Stimulated activated CD4-positive, alpha-beta T cell treated with anti-CD3 and anti-CD28 coated beads, Interleukin-4, amount 100 ng/mL, for 48 hours (primary cell): ENCODE measurements around the gene TMC4.
A peak's percentile ranks its signal among the peaks of the same experiment; 100 is the strongest.
"Not testable (repeated sequence)": the region's sequence is repeated elsewhere in the genome, so short reads cannot be mapped to it uniquely, and the experiment has no call there.

Experiments
- DNase-seq, 2 donors: peaks; one replicate each; pipeline ENCODE4 v3.0.0-alpha.2; 2020; ENCODE audit warnings: low read depth in 2 of 2

The TMC4 gene

GRCh38 chr19:54179262-54179852 lies 6.4 kb upstream of the TMC4 start:
- no peak for DNase-seq

- DNase-seq = peak in 1 of 2 donors; percentile 31
These were observed 5.8 kb upstream of the TMC4 start for GRCh38 chr19:54178581-54179261.

GRCh38 chr19:54173951-54174834 lies 1.2 kb upstream of the TMC4 start:
- no peak for DNase-seq

- DNase-seq = no peak
These were observed 369 bp upstream of the TMC4 start for GRCh38 chr19:54173359-54173699.

- not testable (repeated sequence) for DNase-seq
These were observed 1.1 kb downstream of the TMC4 start for GRCh38 chr19:54171736-54172431.

- DNase-seq = no peak
These were observed 3.7 kb downstream of the TMC4 start for GRCh38 chr19:54169149-54169740.

GRCh38 chr19:54168174-54168917 lies 4.6 kb downstream of the TMC4 start:
- peak; percentile 91 to 97 for DNase-seq

- no peak for DNase-seq
These were observed 7.7 kb downstream of the TMC4 start for GRCh38 chr19:54165222-54165621.

- peak; percentile 64 to 70 for DNase-seq
These were observed 8.4 kb downstream of the TMC4 start for GRCh38 chr19:54164369-54165068.

GRCh38 chr19:54162884-54163283 lies 10.1 kb downstream of the TMC4 start:
- DNase-seq = no peak

- peak; percentile 80 to 85 for DNase-seq
These were observed 10.6 kb downstream of the TMC4 start for GRCh38 chr19:54162241-54162805.

- no peak for DNase-seq
These were observed 12.1 kb downstream of the TMC4 start for GRCh38 chr19:54160854-54161253.

GRCh38 chr19:54160182-54160811 lies 12.7 kb downstream of the TMC4 start:
- DNase-seq = no peak

- DNase-seq = peak; percentile 93 to 97
These were observed 13.4 kb downstream of the TMC4 start, which contains the start of gene LENG1 for GRCh38 chr19:54159352-54160181. TSS of gene LENG1 (minus strand) at chr19:54159721. CDS start at chr19:54159695, 26 bp downstream.

GRCh38 chr19:54158812-54159351 lies 14.1 kb downstream of the TMC4 start:
- no peak for DNase-seq

- no peak for DNase-seq
These were observed 16.0 kb downstream of the TMC4 start for GRCh38 chr19:54156953-54157352.

- no peak for DNase-seq
These were observed 16.5 kb downstream of the TMC4 start for GRCh38 chr19:54156490-54156889.

- no peak for DNase-seq
These were observed 17.3 kb downstream of the TMC4 start for GRCh38 chr19:54155694-54156093.
